Measurements from ENCODE around the gene MLIP.

Gene MLIP

DNA sequence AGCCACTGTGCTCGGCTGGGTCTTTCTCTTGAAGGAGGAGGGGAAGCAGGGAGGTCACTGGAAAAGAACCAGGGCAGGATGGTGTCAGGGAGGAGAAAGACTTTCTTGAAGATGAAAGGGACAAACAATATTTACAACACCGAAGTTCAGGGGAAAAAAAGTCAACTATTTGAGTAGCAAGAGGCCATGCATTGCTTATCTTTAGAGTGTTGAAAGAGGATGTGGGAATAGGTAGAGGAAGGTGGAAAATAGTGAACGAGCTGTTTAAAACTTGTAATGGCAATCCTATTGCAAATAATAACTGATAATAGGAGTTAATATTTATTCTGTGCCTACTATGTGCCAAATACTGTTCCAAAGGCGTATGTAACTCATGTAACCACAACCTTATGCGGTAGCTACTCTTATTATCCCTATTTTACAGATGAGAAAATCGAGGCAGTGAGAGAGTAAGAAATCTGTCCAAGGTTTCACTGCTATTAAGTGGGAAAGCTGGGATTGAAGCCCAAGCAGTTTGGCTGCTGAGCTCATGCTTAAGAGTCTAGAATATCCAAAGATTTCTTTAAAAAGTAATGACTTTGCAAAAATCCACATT is 12.7 kb upstream of the MLIP start:
- H3K9me3 ChIP-seq (ENCODE audit: control insufficient read depth, low read length): no peaks in the 10 kb centered on the region
- no peaks in the 10 kb centered on the region for H3K4me1 ChIP-seq (ENCODE audit: control insufficient read depth, insufficient read depth, low read length)
- no peak overlapping the region for H3K9ac ChIP-seq (ENCODE audit: low read length)
- no peaks in the 10 kb centered on the region for H3K27me3 ChIP-seq (replicated peaks; ENCODE audit: control insufficient read depth, insufficient read depth, low read length)
- DNase-seq (ENCODE audit: low read depth): no peak
- H3K36me3 ChIP-seq (ENCODE audit: control insufficient read depth, insufficient read depth, low read length, severe bottlenecking): no peaks in the 10 kb centered on the region
- H3K4me3 ChIP-seq (ENCODE audit: low read length): no peak overlapping the region

DNA sequence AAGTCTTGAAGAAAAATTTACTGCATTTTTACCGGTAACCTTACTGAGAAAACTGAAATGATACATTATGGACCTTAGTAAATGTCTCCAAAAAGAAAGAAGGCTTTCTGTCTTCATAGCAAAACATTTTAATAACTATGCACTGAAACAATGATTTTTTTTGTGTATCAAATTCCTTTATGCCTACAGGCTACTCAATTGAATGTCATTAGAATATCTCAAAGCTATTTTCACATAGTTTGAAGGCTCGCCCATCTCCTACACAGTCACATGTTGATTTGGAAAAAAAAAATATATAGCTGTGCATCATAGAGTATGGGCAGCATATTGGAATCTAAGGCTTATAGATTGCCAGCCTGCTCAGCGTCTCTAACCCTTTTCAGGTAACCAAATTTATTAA is 12.0 kb upstream of the MLIP start:
- DNase-seq (ENCODE audit: low read depth): no peak

GRCh38 chr6:54100411-54101006 is 10.7 kb upstream of the MLIP start:
- no peak for DNase-seq (ENCODE audit: low read depth)
- no peaks in the 10 kb centered on the region for H3K27me3 ChIP-seq (replicated peaks; ENCODE audit: control insufficient read depth, insufficient read depth, low read length)
- no peak overlapping the region for H3K4me3 ChIP-seq (ENCODE audit: low read length)
- no peaks in the 10 kb centered on the region for H3K9me3 ChIP-seq (ENCODE audit: control insufficient read depth, low read length)
- no peak overlapping the region for H3K9ac ChIP-seq (ENCODE audit: low read length)
- H3K4me1 ChIP-seq (ENCODE audit: control insufficient read depth, insufficient read depth, low read length): no peaks in the 10 kb centered on the region
- no peaks in the 10 kb centered on the region for H3K36me3 ChIP-seq (ENCODE audit: control insufficient read depth, insufficient read depth, low read length, severe bottlenecking)

More for the DNA sequence above, 12.0 kb upstream of the MLIP start:
- Histone ChIP-seq H3K4me1 (ENCODE audit: control insufficient read depth, insufficient read depth, low read length) (no peaks in the 10 kb centered on the region), H3K4me3 (ENCODE audit: low read length) (no peak overlapping the region), H3K36me3 (ENCODE audit: control insufficient read depth, insufficient read depth, low read length, severe bottlenecking) (no peaks in the 10 kb centered on the region), H3K9me3 (ENCODE audit: control insufficient read depth, low read length) (no peaks in the 10 kb centered on the region), H3K9ac (ENCODE audit: low read length) (no peak overlapping the region), H3K27me3 (replicated peaks; ENCODE audit: control insufficient read depth, insufficient read depth, low read length) (no peaks in the 10 kb centered on the region)

DNA sequence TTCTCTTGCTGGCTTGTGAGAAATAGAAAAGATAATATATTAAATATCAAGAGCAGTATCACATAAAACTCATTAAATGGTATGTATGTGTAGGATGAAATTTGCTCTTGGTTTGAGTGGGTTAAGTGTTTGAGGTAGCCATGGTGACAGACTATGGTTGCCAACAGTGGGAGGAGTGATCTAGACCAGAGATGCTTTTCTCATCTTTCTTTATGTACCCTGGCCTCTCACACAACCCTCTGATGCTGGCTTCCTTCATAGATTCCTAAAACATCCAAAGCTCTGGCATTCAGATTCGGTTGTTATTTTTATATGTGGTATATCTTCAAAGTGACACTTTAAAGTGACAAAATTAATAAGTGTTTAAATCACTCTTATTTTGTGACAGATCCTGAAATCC is 9.0 kb upstream of the MLIP start:
- Histone ChIP-seq H3K9ac (ENCODE audit: low read length) (no peak overlapping the region), H3K4me1 (ENCODE audit: control insufficient read depth, insufficient read depth, low read length) (no peaks in the 10 kb centered on the region), H3K36me3 (ENCODE audit: control insufficient read depth, insufficient read depth, low read length, severe bottlenecking) (no peaks in the 10 kb centered on the region), H3K9me3 (ENCODE audit: control insufficient read depth, low read length) (no peaks in the 10 kb centered on the region), H3K27me3 (replicated peaks; ENCODE audit: control insufficient read depth, insufficient read depth, low read length) (no peaks in the 10 kb centered on the region), H3K4me3 (ENCODE audit: low read length) (no peak overlapping the region)
- DNase-seq (ENCODE audit: low read depth): no peak

- Histone ChIP-seq H3K9ac (ENCODE audit: low read length) (no peak overlapping the region), H3K27me3 (replicated peaks; ENCODE audit: control insufficient read depth, insufficient read depth, low read length) (no peaks in the 10 kb centered on the region), H3K9me3 (ENCODE audit: control insufficient read depth, low read length) (no peaks in the 10 kb centered on the region), H3K4me1 (ENCODE audit: control insufficient read depth, insufficient read depth, low read length) (peaks cover 8% of the 10 kb centered on the region), H3K36me3 (ENCODE audit: control insufficient read depth, insufficient read depth, low read length, severe bottlenecking) (no peaks in the 10 kb centered on the region), H3K4me3 (ENCODE audit: low read length) (no peak overlapping the region)
- DNase-seq (ENCODE audit: low read depth): no peak
Observed at GRCh38 chr6:54103497-54103896, 7.7 kb upstream of the MLIP start.

DNA sequence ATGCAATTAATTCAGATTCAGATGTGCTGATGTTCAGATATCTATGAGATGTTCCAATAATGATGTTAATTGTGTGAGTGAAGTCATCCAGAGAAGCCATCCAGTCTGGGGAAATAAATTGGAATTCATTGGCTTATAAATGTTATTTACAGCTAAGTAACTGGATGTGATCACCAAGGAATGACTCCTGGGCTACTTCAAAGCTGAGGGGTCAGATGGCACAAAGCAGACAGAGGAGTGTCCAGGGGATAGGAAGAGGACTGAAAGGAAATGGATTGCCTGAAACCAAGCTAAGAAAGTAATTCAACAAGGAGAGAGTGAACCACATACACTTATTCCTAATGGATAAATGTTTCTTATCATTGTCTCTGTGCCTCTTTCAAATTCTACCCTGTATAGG is 4.5 kb upstream of the MLIP start:
- Histone ChIP-seq H3K4me3 (ENCODE audit: low read length) (no peak overlapping the region), H3K27me3 (replicated peaks; ENCODE audit: control insufficient read depth, insufficient read depth, low read length) (no peaks in the 10 kb centered on the region), H3K9ac (ENCODE audit: low read length) (no peak overlapping the region), H3K9me3 (ENCODE audit: control insufficient read depth, low read length) (no peaks in the 10 kb centered on the region), H3K36me3 (ENCODE audit: control insufficient read depth, insufficient read depth, low read length, severe bottlenecking) (no peaks in the 10 kb centered on the region), H3K4me1 (ENCODE audit: control insufficient read depth, insufficient read depth, low read length) (peaks cover 13% of the 10 kb centered on the region)
- no peak for DNase-seq (ENCODE audit: low read depth)

- Histone ChIP-seq H3K4me1 (ENCODE audit: control insufficient read depth, insufficient read depth, low read length) (peaks cover 20% of the 10 kb centered on the region), H3K36me3 (ENCODE audit: control insufficient read depth, insufficient read depth, low read length, severe bottlenecking) (no peaks in the 10 kb centered on the region), H3K4me3 (ENCODE audit: low read length) (no peak overlapping the region), H3K27me3 (replicated peaks; ENCODE audit: control insufficient read depth, insufficient read depth, low read length) (no peaks in the 10 kb centered on the region), H3K9me3 (ENCODE audit: control insufficient read depth, low read length) (no peaks in the 10 kb centered on the region), H3K9ac (ENCODE audit: low read length) (no peak overlapping the region)
- peak; percentile 30 for DNase-seq (ENCODE audit: low read depth)
Observed at GRCh38 chr6:54107470-54108090, 3.7 kb upstream of the MLIP start.

GRCh38 chr6:54108271-54108670 is 3.0 kb upstream of the MLIP start:
- Histone ChIP-seq H3K9me3 (ENCODE audit: control insufficient read depth, low read length) (no peaks in the 10 kb centered on the region), H3K4me3 (ENCODE audit: low read length) (no peak overlapping the region), H3K27me3 (replicated peaks; ENCODE audit: control insufficient read depth, insufficient read depth, low read length) (no peaks in the 10 kb centered on the region), H3K9ac (ENCODE audit: low read length) (no peak overlapping the region), H3K4me1 (ENCODE audit: control insufficient read depth, insufficient read depth, low read length) (peaks cover 22% of the 10 kb centered on the region), H3K36me3 (ENCODE audit: control insufficient read depth, insufficient read depth, low read length, severe bottlenecking) (no peaks in the 10 kb centered on the region)
- DNase-seq (ENCODE audit: low read depth): no peak

- no peak for DNase-seq (ENCODE audit: low read depth)
- H3K4me1 ChIP-seq (ENCODE audit: control insufficient read depth, insufficient read depth, low read length): peaks cover 25% of the 10 kb centered on the region
- H3K27me3 ChIP-seq (replicated peaks; ENCODE audit: control insufficient read depth, insufficient read depth, low read length): no peaks in the 10 kb centered on the region
- no peak overlapping the region for H3K4me3 ChIP-seq (ENCODE audit: low read length)
- no peaks in the 10 kb centered on the region for H3K9me3 ChIP-seq (ENCODE audit: control insufficient read depth, low read length)
- no peaks in the 10 kb centered on the region for H3K36me3 ChIP-seq (ENCODE audit: control insufficient read depth, insufficient read depth, low read length, severe bottlenecking)
- H3K9ac ChIP-seq (ENCODE audit: low read length): no peak overlapping the region
Observed at GRCh38 chr6:54109586-54109985, 1.7 kb upstream of the MLIP start.

- Histone ChIP-seq H3K9ac (ENCODE audit: low read length) (no peak overlapping the region), H3K36me3 (ENCODE audit: control insufficient read depth, insufficient read depth, low read length, severe bottlenecking) (no peaks in the 10 kb centered on the region), H3K9me3 (ENCODE audit: control insufficient read depth, low read length) (peaks cover 4% of the 10 kb centered on the region), H3K4me1 (ENCODE audit: control insufficient read depth, insufficient read depth, low read length) (peaks cover 25% of the 10 kb centered on the region), H3K27me3 (replicated peaks; ENCODE audit: control insufficient read depth, insufficient read depth, low read length) (no peaks in the 10 kb centered on the region), H3K4me3 (ENCODE audit: low read length) (no peak overlapping the region)
- peak; percentile 10 for DNase-seq (ENCODE audit: low read depth)
Observed at GRCh38 chr6:54112151-54112650, 958 bp downstream of the MLIP start.

DNA sequence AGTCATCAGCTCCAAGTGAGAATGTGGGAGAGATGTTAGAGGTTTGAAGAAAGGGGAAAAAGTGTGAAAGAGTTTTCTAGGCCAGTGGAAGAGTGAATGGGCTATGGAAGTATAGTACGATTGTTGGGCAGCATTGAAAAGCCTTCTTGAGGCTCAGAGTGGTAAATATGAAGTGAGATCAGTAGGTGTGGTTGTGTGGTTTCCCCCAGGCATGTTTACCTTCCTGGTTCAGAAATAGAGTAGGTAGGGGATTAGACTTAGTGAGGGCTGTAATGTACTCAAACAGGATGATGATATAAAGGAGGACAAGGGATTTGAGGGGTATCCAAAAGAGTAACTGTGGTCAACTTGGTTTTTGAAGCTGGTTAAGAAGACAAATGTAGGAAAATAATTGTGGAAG is 3.7 kb downstream of the MLIP start:
- no peak for DNase-seq (ENCODE audit: low read depth)
- peaks cover 4% of the 10 kb centered on the region for H3K9me3 ChIP-seq (ENCODE audit: control insufficient read depth, low read length)
- no peaks in the 10 kb centered on the region for H3K27me3 ChIP-seq (replicated peaks; ENCODE audit: control insufficient read depth, insufficient read depth, low read length)
- H3K4me1 ChIP-seq (ENCODE audit: control insufficient read depth, insufficient read depth, low read length): peaks cover 17% of the 10 kb centered on the region
- H3K36me3 ChIP-seq (ENCODE audit: control insufficient read depth, insufficient read depth, low read length, severe bottlenecking): no peaks in the 10 kb centered on the region
- no peak overlapping the region for H3K4me3 ChIP-seq (ENCODE audit: low read length)
- no peak overlapping the region for H3K9ac ChIP-seq (ENCODE audit: low read length)

All from adipocyte (in vitro differentiated cells).